Vagina (tissue), 2 donors: ENCODE data around the gene SPINT1.

Experiments
- POLR2A ChIP-seq, 2 donors: fragments of 450-650 bp; IDR thresholded peaks; one replicate each; pipeline ENCODE4 v1.6.1; 2017; ENCODE audit warnings: antibody characterized with exemption in 2 of 2, mild to moderate bottlenecking in 2 of 2, moderate library complexity in 2 of 2
- TF ChIP-seq, protein P1 (sequence below), 3 experiments: fragments of 450-650 bp in 2 of 3; fragments of 200-600 bp in 1 of 3; sonication (generic) in 1 of 3; IDR thresholded peaks; one replicate each; pipeline ENCODE4 v1.5.1; 2017 to 2019; ENCODE audit warnings: antibody characterized with exemption in 3 of 3, mild to moderate bottlenecking in 2 of 3, moderate library complexity in 2 of 3

DNA sequence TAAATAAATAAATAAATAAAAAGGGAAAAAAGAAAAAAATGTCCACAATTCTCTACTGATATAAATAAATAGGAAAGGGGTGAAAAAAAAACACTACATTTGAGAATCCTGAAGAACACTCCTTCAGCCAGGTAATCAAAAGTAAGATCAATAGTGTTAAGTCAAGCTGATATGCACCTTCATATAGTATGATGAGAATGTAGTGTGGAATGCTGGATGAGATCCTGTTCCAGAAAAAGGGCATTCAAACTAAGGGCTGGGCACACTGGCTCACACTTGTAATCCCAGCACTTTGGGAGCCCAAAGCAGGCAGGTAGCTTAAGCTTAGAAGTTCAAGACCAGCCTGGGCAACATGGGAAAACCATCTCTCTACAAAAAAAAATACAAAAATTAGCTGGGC is 45.3 kb downstream of the SPINT1 start:
- TF ChIP-seq, protein P1, sequence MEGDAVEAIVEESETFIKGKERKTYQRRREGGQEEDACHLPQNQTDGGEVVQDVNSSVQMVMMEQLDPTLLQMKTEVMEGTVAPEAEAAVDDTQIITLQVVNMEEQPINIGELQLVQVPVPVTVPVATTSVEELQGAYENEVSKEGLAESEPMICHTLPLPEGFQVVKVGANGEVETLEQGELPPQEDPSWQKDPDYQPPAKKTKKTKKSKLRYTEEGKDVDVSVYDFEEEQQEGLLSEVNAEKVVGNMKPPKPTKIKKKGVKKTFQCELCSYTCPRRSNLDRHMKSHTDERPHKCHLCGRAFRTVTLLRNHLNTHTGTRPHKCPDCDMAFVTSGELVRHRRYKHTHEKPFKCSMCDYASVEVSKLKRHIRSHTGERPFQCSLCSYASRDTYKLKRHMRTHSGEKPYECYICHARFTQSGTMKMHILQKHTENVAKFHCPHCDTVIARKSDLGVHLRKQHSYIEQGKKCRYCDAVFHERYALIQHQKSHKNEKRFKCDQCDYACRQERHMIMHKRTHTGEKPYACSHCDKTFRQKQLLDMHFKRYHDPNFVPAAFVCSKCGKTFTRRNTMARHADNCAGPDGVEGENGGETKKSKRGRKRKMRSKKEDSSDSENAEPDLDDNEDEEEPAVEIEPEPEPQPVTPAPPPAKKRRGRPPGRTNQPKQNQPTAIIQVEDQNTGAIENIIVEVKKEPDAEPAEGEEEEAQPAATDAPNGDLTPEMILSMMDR (IDR thresholded peaks at IDR 0.05) = no peak
- no peak for TF ChIP-seq POLR2A (IDR thresholded peaks at IDR 0.05)
